Measurements from ENCODE around the gene DTD2. TPM values are rescaled to one million over a fixed set of nuclear protein-coding genes. Genes with fewer than 3 reads are reported as not detected.

The DTD2 gene
- total RNA-seq, 1 experiment from 2014 or later = 36.8 TPM

- POLR2A ChIA-PET (ENCODE audit: unreplicated experiment) = no interaction called here
- Histone ChIP-seq H4K20me1 (ENCODE audit: low read length) (no peaks in the 10 kb centered on the region), H2AFZ (ENCODE audit: low read length) (no peak overlapping the region), H3K79me2 (ENCODE audit: low read length) (peaks cover 30% of the 10 kb centered on the region), H3K4me1 (ENCODE audit: insufficient read depth, low read length) (peaks cover 15% of the 10 kb centered on the region), H3K27me3 (ENCODE audit: low read length) (no peaks in the 10 kb centered on the region), H3K4me2 (ENCODE audit: low read length) (no peak overlapping the region), H3K9me2 (replicated peaks; ENCODE audit: low read length) (no peaks in the 10 kb centered on the region), H3K27ac (ENCODE audit: low read length) (no peak overlapping the region), H3K36me3 (ENCODE audit: low read depth, low read length) (no peaks in the 10 kb centered on the region), H3K9me3 (ENCODE audit: low read length) (no peaks in the 10 kb centered on the region), H3F3A (ENCODE audit: low read length, unreplicated experiment) (no peaks in the 10 kb centered on the region), H3K4me3 (ENCODE audit: low read length) (no peak overlapping the region), H3K9ac (ENCODE audit: low read length) (no peak overlapping the region)
- CTCF ChIA-PET = no interaction called here
- TF ChIP-seq EZH2 (IDR thresholded peaks at IDR 0.05; ENCODE audit: low read length, unreplicated experiment) = no peak
- no peak for TF ChIP-seq EZH2phosphoT487 (IDR thresholded peaks at IDR 0.05; ENCODE audit: borderline replicate concordance, low read length)
- TF ChIP-seq CTCF (conservative IDR thresholded peaks at IDR 0.05; ENCODE audit: low read depth, low read length) = no peak
- no peak for DNase-seq
- no TSS peak for BruUV-seq (replicated peaks)
- ATAC-seq = no peak
- intact Hi-C loops (cut with micrococcal nuclease) = loop anchor here (5.0 kb wide), 1 partner anchor 33 kb away; no protein-coding TSS in a partner anchor
These were observed 47.2 kb downstream of the DTD2 start for GRCh38 chr14:31410048-31410650.

- BruUV-seq (replicated peaks) = no TSS peak
- CTCF ChIA-PET = no interaction called here
- TF ChIP-seq EZH2 (IDR thresholded peaks at IDR 0.05; ENCODE audit: low read length, unreplicated experiment) = no peak
- TF ChIP-seq EZH2phosphoT487 (IDR thresholded peaks at IDR 0.05; ENCODE audit: borderline replicate concordance, low read length) = no peak
- TF ChIP-seq CTCF (conservative IDR thresholded peaks at IDR 0.05; ENCODE audit: low read depth, low read length) = no peak
- intact Hi-C loops (cut with micrococcal nuclease) = no loop called here
- H4K20me1 ChIP-seq (ENCODE audit: low read length) = no peaks in the 10 kb centered on the region
- peaks cover 20% of the 10 kb centered on the region for H3K79me2 ChIP-seq (ENCODE audit: low read length)
- ATAC-seq = no peak
- H3K4me3 ChIP-seq (ENCODE audit: low read length) = no peak overlapping the region
- no peak overlapping the region for H3K4me2 ChIP-seq (ENCODE audit: low read length)
- no peaks in the 10 kb centered on the region for H3K9me2 ChIP-seq (replicated peaks; ENCODE audit: low read length)
- no peaks in the 10 kb centered on the region for H3K4me1 ChIP-seq (ENCODE audit: insufficient read depth, low read length)
- no peaks in the 10 kb centered on the region for H3K36me3 ChIP-seq (ENCODE audit: low read depth, low read length)
- no peaks in the 10 kb centered on the region for H3K27me3 ChIP-seq (ENCODE audit: low read length)
- no peak overlapping the region for H3K9ac ChIP-seq (ENCODE audit: low read length)
- POLR2A ChIA-PET (ENCODE audit: unreplicated experiment) = no interaction called here
- no peak overlapping the region for H3K27ac ChIP-seq (ENCODE audit: low read length)
- no peak overlapping the region for H2AFZ ChIP-seq (ENCODE audit: low read length)
- DNase-seq = no peak
- H3K9me3 ChIP-seq (ENCODE audit: low read length) = no peaks in the 10 kb centered on the region
- H3F3A ChIP-seq (ENCODE audit: low read length, unreplicated experiment) = no peaks in the 10 kb centered on the region
These were observed 48.9 kb downstream of the DTD2 start for GRCh38 chr14:31408421-31408820.

- no peaks in the 10 kb centered on the region for H3K4me1 ChIP-seq (ENCODE audit: insufficient read depth, low read length)
- no TSS peak for BruUV-seq (replicated peaks)
- TF ChIP-seq CTCF (conservative IDR thresholded peaks at IDR 0.05; ENCODE audit: low read depth, low read length) = no peak
- no peak for TF ChIP-seq EZH2 (IDR thresholded peaks at IDR 0.05; ENCODE audit: low read length, unreplicated experiment)
- TF ChIP-seq EZH2phosphoT487 (IDR thresholded peaks at IDR 0.05; ENCODE audit: borderline replicate concordance, low read length) = no peak
- no peak overlapping the region for H3K4me2 ChIP-seq (ENCODE audit: low read length)
- H3K27ac ChIP-seq (ENCODE audit: low read length) = no peak overlapping the region
- no peak for DNase-seq
- H4K20me1 ChIP-seq (ENCODE audit: low read length) = no peaks in the 10 kb centered on the region
- H3F3A ChIP-seq (ENCODE audit: low read length, unreplicated experiment) = no peaks in the 10 kb centered on the region
- H2AFZ ChIP-seq (ENCODE audit: low read length) = no peak overlapping the region
- H3K4me3 ChIP-seq (ENCODE audit: low read length) = no peak overlapping the region
- no peak overlapping the region for H3K9ac ChIP-seq (ENCODE audit: low read length)
- H3K9me3 ChIP-seq (ENCODE audit: low read length) = no peaks in the 10 kb centered on the region
- no peaks in the 10 kb centered on the region for H3K27me3 ChIP-seq (ENCODE audit: low read length)
- POLR2A ChIA-PET (ENCODE audit: unreplicated experiment) = interaction anchor here (0.9 kb wide), 1 partner anchor 682 kb away, joined by 5 read pairs; no protein-coding TSS in a partner anchor
- H3K9me2 ChIP-seq (replicated peaks; ENCODE audit: low read length) = no peaks in the 10 kb centered on the region
- ATAC-seq = no peak
- intact Hi-C loops (cut with micrococcal nuclease) = no loop called here
- CTCF ChIA-PET = no interaction called here
- H3K79me2 ChIP-seq (ENCODE audit: low read length) = 0 out of 2 replicates have a peak, but pooled peaks cover 5% of the 10 kb centered on the region
- no peaks in the 10 kb centered on the region for H3K36me3 ChIP-seq (ENCODE audit: low read depth, low read length)
These were observed 51.6 kb downstream of the DTD2 start for GRCh38 chr14:31405599-31406232.
